Mononuclear cell (primary cell): ENCODE measurements around the gene WDFY1. TPM values are rescaled to one million over a fixed set of nuclear protein-coding genes. Genes with fewer than 3 reads are reported as not detected.
A peak's percentile ranks its signal among the peaks of the same experiment; 100 is the strongest.
"Not testable (repeated sequence)": the region's sequence is repeated elsewhere in the genome, so short reads cannot be mapped to it uniquely, and the experiment has no call there.

ENCODE experiments used
- H3K27me3 ChIP-seq: 2 replicates; pipeline ENCODE4 v1.6.0; 2011; ENCODE audit warnings: low read length, control low read depth; ENCODE audit not compliant: insufficient read depth
- H3K4me1 ChIP-seq: 2 replicates; pipeline ENCODE4 v1.5.1; 2011; ENCODE audit warnings: mild to moderate bottlenecking, low read length, control low read depth; ENCODE audit not compliant: insufficient read depth
- H3K4me3 ChIP-seq: 2 replicates; pipeline ENCODE4 v1.5.1; 2011; ENCODE audit warnings: mild to moderate bottlenecking, low read length, moderate library complexity
- H3K9me3 ChIP-seq: 2 replicates; pipeline ENCODE4 v1.5.1; 2011; ENCODE audit warnings: low read depth, mild to moderate bottlenecking, control low read depth, low read length
- total RNA-seq: library from RNA; depleted of rRNA; stranded (reverse); fragments of >200 nt; gene quantifications from one replicate; pipeline ENCODE4 v1.2.3, GENCODE V29; 2012

Gene WDFY1
- total RNA-seq, 1 donor: 103 TPM

DNA sequence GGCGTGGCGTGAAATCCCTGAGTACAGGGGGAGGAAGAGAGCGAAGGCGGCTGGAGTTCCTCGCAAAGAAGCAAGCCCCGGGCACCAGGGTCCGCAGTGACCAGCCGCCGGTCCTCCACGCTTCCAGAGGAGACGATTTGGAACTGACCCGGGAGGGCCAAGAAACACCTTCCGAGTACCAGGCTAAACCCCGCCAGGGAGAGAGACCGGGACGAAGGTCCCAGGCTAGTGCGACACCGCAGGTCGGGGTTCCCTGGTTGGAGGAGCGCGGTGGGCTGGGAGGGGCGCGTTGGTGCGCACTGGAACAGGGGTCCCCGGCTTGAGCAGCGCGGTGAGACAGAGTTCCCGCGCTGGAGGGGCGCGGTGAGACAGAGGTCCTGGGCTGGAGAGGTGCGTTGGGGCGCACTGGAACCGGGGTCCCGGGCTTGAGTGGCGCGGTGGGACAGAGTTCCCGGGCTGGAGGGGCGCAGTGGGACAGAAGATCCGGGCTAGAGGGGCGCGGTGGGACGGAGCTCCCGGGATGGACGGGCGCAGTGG, 901 bp downstream of the WDFY1 start:
- Histone ChIP-seq H3K4me1 (peaks cover 45% of the 10 kb centered on the region), H3K27me3 (no peaks in the 10 kb centered on the region), H3K9me3 (no peaks in the 10 kb centered on the region), H3K4me3 (peak overlapping the region; percentile 88)

DNA sequence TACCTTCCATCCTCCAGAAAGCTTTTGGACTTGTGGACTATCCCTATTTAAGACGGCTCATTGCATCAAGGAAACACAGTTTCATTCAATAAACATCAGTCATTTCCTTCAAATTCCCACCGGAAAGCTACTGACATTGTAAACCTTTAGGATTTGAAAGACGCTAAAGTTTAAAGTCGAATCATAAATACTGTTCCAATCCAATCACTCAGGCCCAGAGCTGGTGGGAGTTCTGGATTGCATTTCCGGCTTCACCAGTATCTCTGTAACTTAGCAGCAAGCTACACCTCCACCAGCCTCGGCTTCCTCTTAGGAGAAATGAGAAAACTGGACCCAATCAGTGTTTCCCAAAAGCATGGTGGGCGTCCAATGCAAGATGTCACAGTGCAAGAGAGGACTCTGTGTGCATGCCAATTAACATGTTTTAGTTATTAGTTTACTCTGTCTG, 1.6 kb downstream of the WDFY1 start:
- H3K4me3 ChIP-seq: peak overlapping the region; percentile 88
- H3K4me1 ChIP-seq: peaks cover 51% of the 10 kb centered on the region
- no peaks in the 10 kb centered on the region for H3K27me3 ChIP-seq
- no peaks in the 10 kb centered on the region for H3K9me3 ChIP-seq

GRCh38 chr2:223943135-223943534, 2.0 kb downstream of the WDFY1 start:
- H3K4me3 ChIP-seq: no peak overlapping the region
- no peaks in the 10 kb centered on the region for H3K27me3 ChIP-seq
- peaks cover 52% of the 10 kb centered on the region for H3K4me1 ChIP-seq

DNA sequence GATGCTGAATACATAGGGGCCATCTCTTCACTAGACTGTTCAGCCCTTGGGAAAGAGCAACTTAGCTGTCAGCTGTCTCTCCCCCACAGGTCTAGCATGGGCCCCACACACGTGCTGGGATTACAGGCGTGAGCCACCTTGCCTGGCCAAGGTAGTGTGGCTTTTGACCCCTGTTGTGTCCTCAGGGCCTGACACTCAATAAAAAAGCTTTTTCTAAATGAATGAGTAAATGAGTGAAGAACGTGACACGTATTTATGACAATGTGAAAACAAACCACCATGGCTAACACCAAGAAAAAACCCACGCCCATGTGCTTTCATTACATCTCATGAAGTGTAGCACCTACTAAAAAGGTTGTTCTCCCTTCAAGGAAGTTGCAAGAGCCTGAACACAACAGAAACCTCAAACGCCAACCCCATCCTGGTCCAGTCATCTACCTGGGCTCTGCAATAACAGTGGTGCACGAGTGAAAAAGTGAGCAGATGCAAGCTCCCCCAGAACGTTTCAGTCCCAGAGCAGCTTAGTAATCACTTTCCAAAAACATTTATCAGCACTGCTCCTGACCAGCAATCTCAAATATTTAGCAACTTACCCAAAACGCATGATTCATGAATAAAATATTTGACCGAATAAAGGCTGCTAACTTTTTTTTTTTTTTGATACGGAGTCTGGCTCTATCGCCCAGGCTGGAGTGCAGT, 3.4 kb downstream of the WDFY1 start:
- Histone ChIP-seq H3K4me3 (no peak overlapping the region), H3K4me1 (peaks cover 58% of the 10 kb centered on the region), H3K9me3 (no peaks in the 10 kb centered on the region), H3K27me3 (no peaks in the 10 kb centered on the region)

More at GRCh38 chr2:223943135-223943534, 2.0 kb downstream of the WDFY1 start:
- no peaks in the 10 kb centered on the region for H3K9me3 ChIP-seq

- peaks cover 57% of the 10 kb centered on the region for H3K4me1 ChIP-seq
- H3K4me3 ChIP-seq, H3K27me3 ChIP-seq, H3K9me3 ChIP-seq: not testable (repeated sequence)
These were observed 5.7 kb downstream of the WDFY1 start for GRCh38 chr2:223939438-223939837.

GRCh38 chr2:223937535-223937934, 7.6 kb downstream of the WDFY1 start:
- Histone ChIP-seq H3K9me3 (no peaks in the 10 kb centered on the region), H3K4me1 (peaks cover 55% of the 10 kb centered on the region), H3K4me3 (no peak overlapping the region), H3K27me3 (no peaks in the 10 kb centered on the region)

DNA sequence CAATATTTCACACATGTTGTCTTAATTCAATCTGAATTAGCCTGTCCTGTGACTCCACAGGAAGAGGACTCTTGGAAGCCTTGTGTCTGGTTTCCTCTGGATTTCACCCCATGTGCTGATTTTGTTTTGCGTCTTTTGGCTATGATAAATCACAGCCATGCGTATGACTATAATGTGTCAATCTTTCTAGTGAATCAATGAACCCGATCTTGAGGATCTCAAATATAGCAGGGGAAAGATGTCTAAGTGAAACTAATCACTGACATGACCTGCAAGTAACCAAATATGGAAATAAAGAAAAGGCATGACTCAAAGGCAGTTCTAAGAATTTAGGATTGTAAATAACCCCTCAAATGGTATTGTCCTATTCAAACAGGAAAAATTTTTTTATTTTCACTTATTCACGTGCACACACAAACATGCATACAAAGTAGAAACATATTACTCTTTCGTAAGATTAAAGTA, 8.2 kb downstream of the WDFY1 start:
- Histone ChIP-seq H3K27me3 (no peaks in the 10 kb centered on the region), H3K4me3 (no peak overlapping the region), H3K9me3 (no peaks in the 10 kb centered on the region), H3K4me1 (peaks cover 51% of the 10 kb centered on the region)

GRCh38 chr2:223935459-223936125, 9.5 kb downstream of the WDFY1 start:
- Histone ChIP-seq H3K4me1 (peaks cover 51% of the 10 kb centered on the region), H3K27me3 (no peaks in the 10 kb centered on the region), H3K9me3 (no peaks in the 10 kb centered on the region), H3K4me3 (no peak overlapping the region)

DNA sequence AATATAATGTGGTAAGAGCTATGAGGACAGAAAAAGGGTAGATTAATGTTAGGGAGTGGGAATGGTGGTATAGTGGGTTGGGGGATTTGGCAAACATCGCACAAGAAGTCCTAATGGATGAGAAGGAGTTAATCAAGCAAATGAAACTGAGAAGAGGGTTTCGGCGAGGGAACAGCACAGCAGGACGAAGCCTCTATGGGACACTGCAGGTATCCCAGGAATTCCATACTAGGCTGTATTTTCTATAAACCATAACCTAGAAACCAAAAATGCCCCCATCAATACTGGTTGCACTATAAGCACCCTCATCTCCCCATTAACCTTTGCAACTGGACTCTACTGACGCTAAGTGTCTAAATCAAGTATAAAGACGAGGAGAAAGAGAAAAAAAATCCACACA, 10.3 kb downstream of the WDFY1 start:
- peaks cover 58% of the 10 kb centered on the region for H3K4me1 ChIP-seq
- H3K4me3 ChIP-seq: no peak overlapping the region
- H3K27me3 ChIP-seq: no peaks in the 10 kb centered on the region
- no peaks in the 10 kb centered on the region for H3K9me3 ChIP-seq

DNA sequence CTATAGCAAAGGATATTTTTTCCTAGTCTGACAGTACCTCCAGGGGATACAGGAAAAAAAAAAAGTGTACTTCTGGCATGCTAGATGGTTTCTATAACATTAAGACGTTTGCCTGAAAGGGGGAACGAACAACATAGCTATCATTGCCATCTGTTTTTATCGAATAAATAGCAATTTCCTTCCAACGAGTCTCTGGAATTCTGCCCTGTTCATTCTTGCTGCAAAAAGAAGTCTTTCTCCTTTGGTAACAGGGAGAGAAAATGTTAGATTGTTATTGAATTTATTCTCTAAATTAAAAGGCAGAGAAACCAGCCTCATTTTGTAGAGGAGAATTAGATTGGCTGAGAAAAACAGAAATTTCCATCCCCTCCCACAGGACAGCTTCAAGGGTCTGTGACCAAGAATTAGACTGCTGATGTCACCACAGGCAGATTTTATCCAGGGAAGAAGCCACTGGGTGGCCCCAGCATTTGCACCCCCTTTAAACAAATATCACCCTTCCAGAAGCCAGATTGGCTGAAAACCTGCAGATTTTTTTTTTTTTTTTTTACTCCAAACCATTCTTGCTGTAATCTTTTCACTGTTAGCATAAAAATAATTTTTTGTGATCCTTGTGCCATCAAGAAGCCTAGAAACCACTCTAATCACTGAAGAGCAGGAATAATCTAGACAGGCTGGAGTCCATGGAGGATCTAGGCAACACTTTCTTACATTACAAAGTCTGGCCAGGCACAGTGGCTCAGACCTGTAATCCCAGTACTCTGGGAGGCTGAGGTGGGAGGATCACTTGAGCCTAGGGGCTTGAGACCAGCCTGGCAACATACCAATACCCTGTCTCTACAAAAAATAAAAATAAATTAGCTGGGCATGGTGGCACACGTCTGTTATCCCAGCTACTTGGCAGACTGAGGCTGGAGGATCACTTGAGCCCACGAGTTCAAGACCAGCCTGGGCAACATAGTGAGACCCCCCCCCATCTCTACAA, 12.0 kb downstream of the WDFY1 start:
- H3K4me1 ChIP-seq: peaks cover 60% of the 10 kb centered on the region
- H3K4me3 ChIP-seq: no peak overlapping the region
- H3K9me3 ChIP-seq: no peaks in the 10 kb centered on the region
- H3K27me3 ChIP-seq: no peaks in the 10 kb centered on the region

DNA sequence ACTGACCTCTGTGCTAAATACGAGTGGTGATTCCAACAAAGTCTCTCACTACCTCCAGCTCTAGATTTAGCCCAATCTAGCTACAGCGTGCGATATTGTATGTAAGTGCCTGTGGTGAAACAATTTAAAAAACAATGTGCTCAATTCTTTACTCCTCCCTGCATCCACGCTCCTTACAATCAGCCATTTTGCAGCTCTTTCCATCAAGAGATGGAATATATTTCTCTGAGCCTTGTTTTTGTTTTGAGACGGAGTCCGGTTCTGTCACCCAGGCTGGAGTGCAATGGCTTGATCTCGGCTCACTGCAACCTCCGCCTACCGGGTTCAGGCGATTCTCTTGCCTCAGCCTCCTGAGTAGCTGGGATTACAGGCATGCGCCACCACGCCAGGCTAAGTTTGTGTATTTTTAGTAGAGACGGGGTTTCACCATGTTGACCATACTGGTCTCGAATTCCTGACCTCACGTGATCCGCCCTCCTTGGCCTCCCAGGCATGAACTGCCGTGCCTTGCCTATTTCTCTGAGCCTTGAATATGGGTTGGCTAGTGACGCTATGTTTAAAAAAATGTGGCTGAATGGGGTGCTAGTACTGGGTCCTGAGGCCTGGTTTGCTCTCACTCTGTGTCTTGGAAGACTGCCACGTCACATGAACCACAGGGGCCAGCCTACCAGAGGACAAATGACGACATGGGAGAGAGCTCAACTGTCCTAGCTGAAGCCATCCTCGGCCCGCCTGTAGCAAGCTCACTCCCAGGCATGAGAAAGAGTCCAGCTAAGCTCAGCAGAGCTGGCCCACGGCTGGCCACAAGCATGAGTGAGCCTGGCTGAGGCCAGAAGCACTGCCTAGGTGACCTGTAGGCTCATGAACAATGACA, 14.8 kb downstream of the WDFY1 start:
- H3K27me3 ChIP-seq: no peaks in the 10 kb centered on the region
- peaks cover 53% of the 10 kb centered on the region for H3K4me1 ChIP-seq
- H3K9me3 ChIP-seq: no peaks in the 10 kb centered on the region
- no peak overlapping the region for H3K4me3 ChIP-seq

DNA sequence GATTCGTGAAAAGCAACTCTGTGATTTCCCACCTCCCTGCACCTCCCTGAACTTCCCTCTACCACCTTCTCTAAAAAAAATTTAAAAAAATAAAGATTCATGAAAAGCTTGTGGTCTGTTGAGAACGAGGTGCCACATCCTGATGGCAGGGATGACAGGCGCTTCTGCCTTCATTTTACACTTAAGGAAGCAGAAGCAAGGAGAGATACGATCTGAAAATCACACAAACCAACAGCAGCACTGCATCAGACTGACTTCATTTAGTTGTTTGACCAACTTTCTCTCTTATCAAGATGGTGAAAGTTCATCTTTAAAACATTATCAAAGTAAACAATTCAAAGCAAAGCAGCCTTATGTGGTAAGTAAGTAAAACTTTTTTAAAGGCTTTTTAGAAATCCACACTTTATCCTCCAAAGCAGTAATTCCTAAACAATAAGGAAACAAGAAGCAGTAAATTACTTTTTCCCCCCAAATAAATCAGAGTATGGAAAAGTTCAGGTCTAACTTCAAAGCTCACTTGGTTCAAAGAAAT, 15.5 kb downstream of the WDFY1 start:
- Histone ChIP-seq H3K4me3 (no peak overlapping the region), H3K9me3 (no peaks in the 10 kb centered on the region), H3K27me3 (no peaks in the 10 kb centered on the region), H3K4me1 (peaks cover 50% of the 10 kb centered on the region)

DNA sequence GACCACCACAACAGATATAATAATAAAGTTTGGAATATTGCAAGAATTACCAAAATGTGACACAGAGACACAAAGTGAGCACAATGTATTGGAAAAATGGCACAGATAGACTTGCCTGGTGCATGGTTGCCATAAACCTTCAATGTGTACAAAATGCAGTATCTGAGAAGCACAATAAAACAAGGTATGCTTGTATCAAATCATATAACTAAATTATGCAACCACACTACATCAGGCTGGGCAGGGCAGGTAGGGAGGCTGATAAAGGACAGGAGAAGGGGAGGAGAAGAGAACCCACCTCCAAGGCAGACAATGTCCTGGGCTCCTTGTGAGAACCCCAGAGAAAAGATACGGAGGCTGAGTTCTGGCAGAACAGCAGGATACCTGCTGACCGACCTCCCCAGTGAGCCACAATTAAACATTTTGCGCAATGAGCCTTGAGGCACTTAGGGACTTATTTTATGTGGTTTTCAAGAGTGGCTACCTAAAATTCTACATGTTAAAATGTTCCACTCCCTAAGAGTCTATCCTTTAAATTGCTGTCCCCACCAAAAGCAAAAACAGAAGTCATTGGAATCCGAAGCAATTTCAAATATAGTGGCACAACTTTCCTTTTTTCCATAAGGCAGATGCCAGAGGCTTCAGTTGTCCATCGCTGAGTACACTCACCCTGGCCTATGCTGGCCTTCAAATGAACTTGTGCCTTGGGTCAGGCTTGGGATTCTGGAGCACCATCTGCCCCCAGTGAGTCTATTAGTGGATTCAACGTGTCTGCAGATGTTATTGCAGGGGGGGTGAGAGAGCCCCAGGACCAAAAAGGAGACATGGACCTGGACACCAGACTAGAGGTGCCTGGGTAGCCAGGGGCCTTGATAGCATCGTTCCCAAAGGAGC, 16.8 kb downstream of the WDFY1 start:
- Histone ChIP-seq H3K4me3 (no peak overlapping the region), H3K4me1 (peaks cover 38% of the 10 kb centered on the region), H3K27me3 (no peaks in the 10 kb centered on the region), H3K9me3 (no peaks in the 10 kb centered on the region)
